GM19043 (cell line): ENCODE measurements around the gene ARAP3.
"Not testable (repeated sequence)": the region's sequence is repeated elsewhere in the genome, so short reads cannot be mapped to it uniquely, and the experiment has no call there.

Experiments used
- ATAC-seq: cut with Tn5 transposase; IDR thresholded peaks from one replicate; pipeline ENCODE4 v1.9.1; 2021; ENCODE audit warnings: low read depth; ENCODE audit not compliant: unreplicated experiment

The ARAP3 gene

GRCh38 chr5:141681695-141682641 lies at the start of gene ARAP3:
Gene ARAP3 (minus strand): TSS chr5:141682230. CDS start chr5:141680486, 1,744 bp downstream.
- ATAC-seq: no peak

- no peak for ATAC-seq
Observed at GRCh38 chr5:141729387-141730006, 47.5 kb upstream of the ARAP3 start.

- no peak for ATAC-seq
Observed at GRCh38 chr5:141725891-141726290, 43.9 kb upstream of the ARAP3 start.

GRCh38 chr5:141725174-141725573 lies 43.1 kb upstream of the ARAP3 start:
- not testable (repeated sequence) for ATAC-seq

- no peak for ATAC-seq
Observed at GRCh38 chr5:141722266-141722665, 40.2 kb upstream of the ARAP3 start.

GRCh38 chr5:141717043-141717442 lies 35.0 kb upstream of the ARAP3 start:
- no peak for ATAC-seq

- ATAC-seq: no peak
Observed at GRCh38 chr5:141716468-141716867, 34.4 kb upstream of the ARAP3 start.

- ATAC-seq: no peak
Observed at GRCh38 chr5:141716009-141716408, 34.0 kb upstream of the ARAP3 start.

- no peak for ATAC-seq
Observed at GRCh38 chr5:141715346-141715905, 33.4 kb upstream of the ARAP3 start.

GRCh38 chr5:141714542-141715310 lies 32.7 kb upstream of the ARAP3 start:
- ATAC-seq: no peak

GRCh38 chr5:141713616-141714309 lies 31.7 kb upstream of the ARAP3 start:
- ATAC-seq: no peak

GRCh38 chr5:141711687-141712086 lies 29.7 kb upstream of the ARAP3 start:
- no peak for ATAC-seq

- ATAC-seq: no peak
Observed at GRCh38 chr5:141709699-141710267, 27.8 kb upstream of the ARAP3 start.

GRCh38 chr5:141708016-141708415 lies 26.0 kb upstream of the ARAP3 start:
- no peak for ATAC-seq

- ATAC-seq: no peak
Observed at GRCh38 chr5:141707510-141707909, 25.5 kb upstream of the ARAP3 start.

GRCh38 chr5:141706121-141706520 lies 24.1 kb upstream of the ARAP3 start:
- no peak for ATAC-seq

GRCh38 chr5:141705469-141705868 lies 23.4 kb upstream of the ARAP3 start:
- ATAC-seq: no peak

- ATAC-seq: no peak
Observed at GRCh38 chr5:141704782-141705297, 22.8 kb upstream of the ARAP3 start.

GRCh38 chr5:141703133-141703561 lies 21.1 kb upstream of the ARAP3 start:
- no peak for ATAC-seq
